Upper lobe of left lung (tissue), 6 donors: Measurements from ENCODE around the gene ATXN1. TPM values are rescaled to one million over a fixed set of nuclear protein-coding genes. Genes with fewer than 3 reads are reported as not detected.
A peak's percentile ranks its signal among the peaks of the same experiment; 100 is the strongest.

ENCODE experiments used
- ATAC-seq, 2 donors: fragments of 200-7000 bp; cut with Tn5 transposase; one replicate each; pipeline ENCODE4 v1.9.1; 2022; ENCODE audit warnings: mild to moderate bottlenecking in 2 of 2, moderate library complexity in 2 of 2; ENCODE audit not compliant: low FRiP score in 2 of 2
- DNase-seq, 2 donors: peaks; one replicate each; pipeline ENCODE4 v3.0.0-alpha.2; 2019 to 2020
- H3K27ac ChIP-seq, 4 donors: fragments of 200-600 bp; sonication (generic); one replicate each; pipeline ENCODE4 v1.5.1; 2016 to 2019
- H3K27me3 ChIP-seq, 4 donors: fragments of 200-600 bp; sonication (generic); one replicate each; pipeline ENCODE4 v1.5.1; 2017 to 2019
- H3K36me3 ChIP-seq, 4 donors: fragments of 200-600 bp; sonication (generic); one replicate each; pipeline ENCODE4 v1.5.1; 2016 to 2019
- H3K4me1 ChIP-seq, 4 donors: fragments of 200-600 bp; sonication (generic); one replicate each; pipeline ENCODE4 v1.5.1; 2018 to 2019
- H3K4me3 ChIP-seq, 4 donors: fragments of 200-600 bp; sonication (generic); one replicate each; pipeline ENCODE4 v1.5.1; 2017 to 2019; ENCODE audit warnings: mild to moderate bottlenecking in 2 of 4, moderate library complexity in 1 of 4
- H3K9me3 ChIP-seq, 4 donors: fragments of 200-600 bp; sonication (generic); one replicate each; pipeline ENCODE4 v1.5.1; 2018 to 2019
- CTCF ChIP-seq, 6 experiments: fragments of 450-650 bp in 4 of 6; fragments of 200-600 bp in 2 of 6; sonication (generic) in 2 of 6; IDR thresholded peaks; one replicate each; pipeline ENCODE4 v1.5.1; 2016 to 2019; ENCODE audit warnings: antibody characterized with exemption in 6 of 6
- EP300 ChIP-seq, 4 donors: sonication (generic); formaldehyde crosslinking; IDR thresholded peaks; one replicate each; pipeline ENCODE4 v1.5.1; 2017; ENCODE audit warnings: antibody characterized with exemption in 4 of 4, control low read depth in 2 of 4
- POLR2A ChIP-seq, 4 donors: fragments of 450-650 bp; IDR thresholded peaks; one replicate each; pipeline ENCODE4 v1.5.1; 2016 to 2017; ENCODE audit warnings: antibody characterized with exemption in 4 of 4, mild to moderate bottlenecking in 2 of 4
- POLR2AphosphoS5 ChIP-seq, 2 donors: sonication (generic); formaldehyde crosslinking; IDR thresholded peaks; one replicate each; pipeline ENCODE4 v1.5.1; 2017; ENCODE audit warnings: antibody characterized with exemption in 2 of 2
- WGBS, 2 donors: methylation state at CpG; one replicate each; pipeline ENCODE4 v1.1.5; 2017 to 2018; 5-methylcytosine and 5-hydroxymethylcytosine counted together
- total RNA-seq, 6 donors: library from RNA; depleted of rRNA in 4 of 6; stranded (reverse); fragments of >200 nt in 4 of 6; gene quantifications; one replicate each; pipeline versions ENCODE4 v1.1.0 to v1.2.1, GENCODE V29; 2016 to 2021
- donor health status: DM: no; HTN: no; CAD: no; lungs with moderate emphysema.
- donor health status: DM: no; HTN: yes; CAD: no; lungs with severe emphysema.

ATXN1 gene
- total RNA-seq, 6 donors from 2014 or later: 44.2 to 106 (median 71.7) TPM

DNA sequence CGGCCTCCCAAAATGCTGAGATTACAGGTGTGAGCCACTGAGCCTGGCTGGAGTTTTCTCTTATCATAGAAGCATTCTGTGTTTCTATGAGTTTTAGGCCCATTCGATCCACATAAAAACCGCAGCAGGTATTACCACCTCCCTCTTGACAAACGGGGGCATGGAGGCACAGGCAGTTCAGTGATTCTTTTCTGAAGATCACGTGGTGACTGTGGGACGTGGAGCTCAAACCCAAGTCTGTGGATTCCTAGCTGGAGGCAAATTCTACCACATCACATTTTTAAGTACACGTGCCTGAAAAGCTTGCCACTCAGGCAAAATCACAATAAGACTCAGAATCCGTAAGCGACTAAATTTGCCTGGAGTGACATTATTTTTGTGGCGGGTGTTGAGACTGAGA, 331.6 kb downstream of the ATXN1 start:
- Histone ChIP-seq H3K4me1 (peaks cover 10 to 21% (median 14%) of the 10 kb centered on the region in 4 donors), H3K36me3 (no peaks in the 10 kb centered on the region), H3K9me3 (no peaks in the 10 kb centered on the region), H3K4me3 (no peak overlapping the region), H3K27me3 (no peaks in the 10 kb centered on the region), H3K27ac (no peak overlapping the region)
- no peak for TF ChIP-seq CTCF (IDR thresholded peaks at IDR 0.05)
- TF ChIP-seq POLR2AphosphoS5 (IDR thresholded peaks at IDR 0.05): no peak
- no peak for TF ChIP-seq EP300 (IDR thresholded peaks at IDR 0.05)
- no peak for TF ChIP-seq POLR2A (IDR thresholded peaks at IDR 0.05)
- ATAC-seq (no peak), DNase-seq (no peak)
- 95 to 99% methylated on average over 10 of the region's 10 CpGs for WGBS, 2 donors

DNA sequence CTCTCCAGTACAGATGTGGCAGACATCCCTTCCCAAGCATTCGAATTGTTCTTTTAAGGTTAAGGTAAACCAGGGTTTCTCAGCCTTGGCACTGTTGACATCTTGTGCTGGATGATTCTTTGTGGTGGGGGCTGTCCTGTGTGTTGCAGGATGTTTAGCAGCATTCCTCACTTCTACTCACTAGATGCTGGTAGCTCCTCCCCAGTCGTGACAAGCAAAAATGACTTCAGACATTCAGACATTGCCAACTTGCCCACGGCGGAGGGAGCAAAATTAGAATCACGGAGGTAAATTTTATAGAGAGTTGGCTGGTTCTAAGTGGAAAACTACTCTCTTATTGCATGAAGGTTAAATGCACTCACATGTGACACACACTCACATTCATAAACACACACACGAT, 334.1 kb downstream of the ATXN1 start:
- ATAC-seq: no peak
- DNase-seq: no peak
- H3K4me1 ChIP-seq: peaks cover 0 to 7% (median 3%) of the 10 kb centered on the region in 4 donors
- no peaks in the 10 kb centered on the region for H3K36me3 ChIP-seq
- H3K27me3 ChIP-seq: no peaks in the 10 kb centered on the region
- WGBS, 2 donors: 95 to 98% methylated on average over 6 of the region's 6 CpGs
- H3K27ac ChIP-seq: no peak overlapping the region
- TF ChIP-seq POLR2A (IDR thresholded peaks at IDR 0.05) (no peak), POLR2AphosphoS5 (IDR thresholded peaks at IDR 0.05) (no peak), CTCF (IDR thresholded peaks at IDR 0.05) (no peak), EP300 (IDR thresholded peaks at IDR 0.05) (no peak)
- H3K9me3 ChIP-seq: no peaks in the 10 kb centered on the region
- no peak overlapping the region for H3K4me3 ChIP-seq

DNA sequence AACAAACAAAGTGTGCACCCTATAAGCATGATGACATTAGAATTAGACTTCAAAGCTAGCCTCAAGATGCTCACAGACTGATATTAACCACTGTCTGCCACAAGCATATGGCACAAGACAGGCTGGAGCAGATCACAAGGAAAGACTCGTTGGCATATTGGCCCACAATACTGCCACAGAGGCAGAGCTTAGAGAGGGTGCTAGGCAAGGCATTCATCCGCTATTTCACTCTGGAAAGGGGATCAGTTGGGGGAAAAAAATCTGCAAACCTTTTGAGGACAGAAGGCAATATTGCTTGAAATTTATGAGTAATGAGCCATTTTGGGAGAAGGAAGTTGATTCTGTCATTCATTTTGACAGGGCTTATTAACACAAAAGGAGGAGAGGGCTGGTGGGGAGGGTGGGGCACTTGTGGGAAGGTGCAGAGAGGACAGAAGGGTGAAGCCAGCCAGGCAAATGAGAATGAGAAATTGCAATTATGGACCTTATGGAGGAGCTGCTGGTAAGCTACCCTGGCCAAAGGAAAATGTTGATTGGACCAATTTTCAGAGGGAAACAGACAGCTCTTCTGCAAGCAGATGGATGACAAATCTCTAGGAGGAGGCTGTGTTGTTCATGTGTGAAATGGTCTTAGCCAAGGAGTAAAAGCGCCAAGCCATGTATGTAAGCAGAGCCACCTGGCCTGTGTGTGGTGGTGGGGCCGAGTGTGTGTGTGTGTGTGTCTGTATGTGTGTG, 335.2 kb downstream of the ATXN1 start:
- no peak for DNase-seq
- no peaks in the 10 kb centered on the region for H3K27me3 ChIP-seq
- peaks cover 0 to 12% (median 5%) of the 10 kb centered on the region in 4 donors for H3K4me1 ChIP-seq
- 90 to 94% methylated on average over 4 of the region's 4 CpGs for WGBS, 2 donors
- no peak overlapping the region for H3K4me3 ChIP-seq
- no peaks in the 10 kb centered on the region for H3K36me3 ChIP-seq
- TF ChIP-seq POLR2AphosphoS5 (IDR thresholded peaks at IDR 0.05) (no peak), POLR2A (IDR thresholded peaks at IDR 0.05) (no peak), CTCF (IDR thresholded peaks at IDR 0.05) (no peak), EP300 (IDR thresholded peaks at IDR 0.05) (no peak)
- no peak overlapping the region for H3K27ac ChIP-seq
- H3K9me3 ChIP-seq: no peaks in the 10 kb centered on the region
- no peak for ATAC-seq

DNA sequence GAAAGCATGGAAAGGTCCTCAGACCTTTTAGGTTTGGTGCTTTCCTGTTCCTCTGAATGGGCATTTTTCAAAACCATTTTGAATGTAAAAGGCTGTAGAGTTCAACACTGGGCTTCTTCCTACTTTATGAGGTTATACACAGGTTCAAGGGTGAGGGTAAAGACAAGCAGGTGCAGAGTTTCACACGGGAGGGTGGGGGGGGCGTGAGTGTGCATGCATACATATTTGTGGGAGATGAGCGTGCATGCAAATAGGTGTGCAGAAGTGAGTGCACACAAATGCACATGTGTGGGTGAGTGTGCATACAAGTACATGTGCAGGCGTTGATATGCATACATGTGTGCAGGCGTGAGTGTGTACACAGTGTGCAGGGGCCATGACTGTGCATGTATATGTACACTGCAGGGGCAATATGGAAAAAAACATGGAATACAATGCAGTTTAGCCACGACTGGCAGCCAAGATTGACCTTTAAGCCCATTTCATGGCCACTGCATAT, 339.7 kb downstream of the ATXN1 start:
- Histone ChIP-seq H3K4me3 (no peak overlapping the region), H3K4me1 (peaks cover 0 to 12% (median 4%) of the 10 kb centered on the region in 4 donors), H3K27me3 (no peaks in the 10 kb centered on the region), H3K9me3 (no peaks in the 10 kb centered on the region), H3K36me3 (no peaks in the 10 kb centered on the region), H3K27ac (peak overlapping the region in 2 of 4 donors; percentile 6 to 19)
- DNase-seq (no peak), ATAC-seq (no peak)
- WGBS, 2 donors: 72 to 75% methylated on average over 6 of the region's 6 CpGs
- TF ChIP-seq CTCF (IDR thresholded peaks at IDR 0.05) (no peak), POLR2A (IDR thresholded peaks at IDR 0.05) (no peak), POLR2AphosphoS5 (IDR thresholded peaks at IDR 0.05) (no peak), EP300 (IDR thresholded peaks at IDR 0.05) (no peak)
